ENCODE results near the gene HRCT1. TPM values are rescaled to one million over a fixed set of nuclear protein-coding genes. Genes with fewer than 3 reads are reported as not detected.

HRCT1 gene
- not detected for polyA plus RNA-seq (2013, experiment 1 of 2)
- not detected for polyA plus RNA-seq (2013, experiment 2 of 2)

- 90 to 95% methylated on average over 14 to 18 of the region's 30 CpGs for WGBS, 2 experiments (ENCODE audit: insufficient coverage in 2 of 2)
- Histone ChIP-seq H3K4me3 (ENCODE audit: extremely low read depth, insufficient read depth, low read length, poor library complexity, severe bottlenecking) (no peak within 1 kb of the TSS), H3K9me3 (ENCODE audit: control insufficient read depth, low read length) (no peaks in the 10 kb centered on the region), H3K27ac (ENCODE audit: low read depth, low read length, severe bottlenecking) (peak within 1 kb of the TSS; percentile 94), H3K36me3 (ENCODE audit: control insufficient read depth, insufficient read depth, low read length) (no peaks in the 10 kb centered on the region), H3K4me1 (ENCODE audit: control insufficient read depth, insufficient read depth, low read length, poor library complexity, severe bottlenecking) (peaks cover 59% of the 10 kb centered on the region)
Observed at GRCh38 chr9:35905912-35906679, at the start of gene HRCT1. Gene HRCT1, plus strand, starts transcription at chr9:35906202. Its CDS starts 86 bp downstream, at chr9:35906288.

GRCh38 chr9:35856206-35856605 lies 49.8 kb upstream of the HRCT1 start:
- 79 to 82% methylated on average over 3 of the region's 3 CpGs for WGBS, 2 experiments (ENCODE audit: insufficient coverage in 2 of 2)

GRCh38 chr9:35856882-35857281 lies 49.1 kb upstream of the HRCT1 start:
- no peaks in the 10 kb centered on the region for H3K4me1 ChIP-seq (ENCODE audit: control insufficient read depth, insufficient read depth, low read length, poor library complexity, severe bottlenecking)
- H3K9me3 ChIP-seq (ENCODE audit: control insufficient read depth, low read length): no peaks in the 10 kb centered on the region
- no peak overlapping the region for H3K27ac ChIP-seq (ENCODE audit: low read depth, low read length, severe bottlenecking)
- no peaks in the 10 kb centered on the region for H3K36me3 ChIP-seq (ENCODE audit: control insufficient read depth, insufficient read depth, low read length)
- WGBS, 2 experiments (ENCODE audit: insufficient coverage in 2 of 2): 79 to 92% methylated on average over 5 of the region's 5 CpGs
- H3K4me3 ChIP-seq (ENCODE audit: extremely low read depth, insufficient read depth, low read length, poor library complexity, severe bottlenecking): no peak overlapping the region

More at GRCh38 chr9:35856206-35856605, 49.8 kb upstream of the HRCT1 start:
- no peaks in the 10 kb centered on the region for H3K9me3 ChIP-seq (ENCODE audit: control insufficient read depth, low read length)
- H3K36me3 ChIP-seq (ENCODE audit: control insufficient read depth, insufficient read depth, low read length): no peaks in the 10 kb centered on the region
- H3K27ac ChIP-seq (ENCODE audit: low read depth, low read length, severe bottlenecking): no peak overlapping the region
- no peak overlapping the region for H3K4me3 ChIP-seq (ENCODE audit: extremely low read depth, insufficient read depth, low read length, poor library complexity, severe bottlenecking)
- H3K4me1 ChIP-seq (ENCODE audit: control insufficient read depth, insufficient read depth, low read length, poor library complexity, severe bottlenecking): no peaks in the 10 kb centered on the region

- Histone ChIP-seq H3K4me3 (ENCODE audit: extremely low read depth, insufficient read depth, low read length, poor library complexity, severe bottlenecking) (no peak overlapping the region), H3K4me1 (ENCODE audit: control insufficient read depth, insufficient read depth, low read length, poor library complexity, severe bottlenecking) (no peaks in the 10 kb centered on the region), H3K36me3 (ENCODE audit: control insufficient read depth, insufficient read depth, low read length) (no peaks in the 10 kb centered on the region), H3K27ac (ENCODE audit: low read depth, low read length, severe bottlenecking) (no peak overlapping the region), H3K9me3 (ENCODE audit: control insufficient read depth, low read length) (no peaks in the 10 kb centered on the region)
- 84 to 95% methylated on average over 5 of the region's 5 CpGs for WGBS, 2 experiments (ENCODE audit: insufficient coverage in 2 of 2)
Observed at GRCh38 chr9:35858458-35858857, 47.5 kb upstream of the HRCT1 start.

- Histone ChIP-seq H3K27ac (ENCODE audit: low read depth, low read length, severe bottlenecking) (no peak overlapping the region), H3K4me3 (ENCODE audit: extremely low read depth, insufficient read depth, low read length, poor library complexity, severe bottlenecking) (no peak overlapping the region), H3K9me3 (ENCODE audit: control insufficient read depth, low read length) (no peaks in the 10 kb centered on the region), H3K36me3 (ENCODE audit: control insufficient read depth, insufficient read depth, low read length) (no peaks in the 10 kb centered on the region), H3K4me1 (ENCODE audit: control insufficient read depth, insufficient read depth, low read length, poor library complexity, severe bottlenecking) (no peaks in the 10 kb centered on the region)
- WGBS, 2 experiments (ENCODE audit: insufficient coverage in 2 of 2): 91 to 92% methylated on average over 14 to 15 of the region's 16 CpGs
Observed at GRCh38 chr9:35859310-35859989, 46.6 kb upstream of the HRCT1 start.

GRCh38 chr9:35859990-35860339 lies 46.0 kb upstream of the HRCT1 start:
- Histone ChIP-seq H3K4me3 (ENCODE audit: extremely low read depth, insufficient read depth, low read length, poor library complexity, severe bottlenecking) (no peak overlapping the region), H3K4me1 (ENCODE audit: control insufficient read depth, insufficient read depth, low read length, poor library complexity, severe bottlenecking) (no peaks in the 10 kb centered on the region), H3K9me3 (ENCODE audit: control insufficient read depth, low read length) (no peaks in the 10 kb centered on the region), H3K36me3 (ENCODE audit: control insufficient read depth, insufficient read depth, low read length) (no peaks in the 10 kb centered on the region), H3K27ac (ENCODE audit: low read depth, low read length, severe bottlenecking) (no peak overlapping the region)
- 67 to 85% methylated on average over 2 of the region's 3 CpGs for WGBS, 2 experiments (ENCODE audit: insufficient coverage in 2 of 2)

DNA sequence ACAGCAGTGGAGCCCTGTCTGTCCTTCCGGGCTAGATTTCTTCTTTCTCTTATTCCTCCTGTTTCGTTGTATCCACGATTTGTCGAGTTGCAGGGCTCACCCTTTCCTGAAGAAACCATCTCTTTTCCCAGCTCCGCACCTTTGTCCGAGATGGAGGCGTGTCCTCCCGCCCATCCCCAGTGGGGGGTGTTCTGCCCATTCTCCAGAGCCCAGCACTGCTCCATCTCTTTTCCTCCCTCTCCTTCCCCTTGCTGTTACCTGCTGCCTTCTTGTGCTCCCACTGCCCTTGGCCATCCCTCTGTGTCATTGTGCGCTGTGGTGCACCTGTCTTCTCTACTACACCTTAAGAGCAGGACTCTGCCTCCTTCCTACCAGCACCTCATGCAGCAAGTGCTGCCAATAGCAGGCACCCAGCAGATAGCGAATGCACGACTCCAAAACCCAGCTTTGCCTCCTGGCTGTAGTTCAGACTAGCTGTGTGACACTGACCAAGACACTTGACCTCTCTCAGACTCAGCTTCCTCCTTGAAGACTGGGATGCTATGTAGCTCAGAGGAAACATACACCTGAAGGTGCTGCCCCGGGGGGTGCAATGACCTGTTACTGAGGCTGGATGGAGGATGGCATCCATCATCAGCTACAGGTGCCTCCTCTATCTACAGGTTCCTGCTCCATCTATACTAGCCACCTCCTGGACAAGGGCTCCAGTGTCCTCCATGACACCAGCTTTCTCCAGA lies 44.7 kb upstream of the HRCT1 start:
- Histone ChIP-seq H3K9me3 (ENCODE audit: control insufficient read depth, low read length) (no peaks in the 10 kb centered on the region), H3K4me3 (ENCODE audit: extremely low read depth, insufficient read depth, low read length, poor library complexity, severe bottlenecking) (no peak overlapping the region), H3K36me3 (ENCODE audit: control insufficient read depth, insufficient read depth, low read length) (no peaks in the 10 kb centered on the region), H3K27ac (ENCODE audit: low read depth, low read length, severe bottlenecking) (no peak overlapping the region), H3K4me1 (ENCODE audit: control insufficient read depth, insufficient read depth, low read length, poor library complexity, severe bottlenecking) (no peaks in the 10 kb centered on the region)
- 67 to 81% methylated on average over 10 to 12 of the region's 12 CpGs for WGBS, 2 experiments (ENCODE audit: insufficient coverage in 2 of 2)

- Histone ChIP-seq H3K4me1 (ENCODE audit: control insufficient read depth, insufficient read depth, low read length, poor library complexity, severe bottlenecking) (no peaks in the 10 kb centered on the region), H3K4me3 (ENCODE audit: extremely low read depth, insufficient read depth, low read length, poor library complexity, severe bottlenecking) (no peak overlapping the region), H3K36me3 (ENCODE audit: control insufficient read depth, insufficient read depth, low read length) (no peaks in the 10 kb centered on the region), H3K9me3 (ENCODE audit: control insufficient read depth, low read length) (no peaks in the 10 kb centered on the region), H3K27ac (ENCODE audit: low read depth, low read length, severe bottlenecking) (no peak overlapping the region)
- WGBS, 2 experiments (ENCODE audit: insufficient coverage in 2 of 2): 88 to 97% methylated on average over 4 of the region's 4 CpGs
Observed at GRCh38 chr9:35862328-35862727, 43.7 kb upstream of the HRCT1 start.

GRCh38 chr9:35863583-35863982 lies 42.4 kb upstream of the HRCT1 start:
- Histone ChIP-seq H3K4me3 (ENCODE audit: extremely low read depth, insufficient read depth, low read length, poor library complexity, severe bottlenecking) (no peak overlapping the region), H3K4me1 (ENCODE audit: control insufficient read depth, insufficient read depth, low read length, poor library complexity, severe bottlenecking) (no peaks in the 10 kb centered on the region), H3K36me3 (ENCODE audit: control insufficient read depth, insufficient read depth, low read length) (no peaks in the 10 kb centered on the region), H3K9me3 (ENCODE audit: control insufficient read depth, low read length) (no peaks in the 10 kb centered on the region), H3K27ac (ENCODE audit: low read depth, low read length, severe bottlenecking) (no peak overlapping the region)
- 75 to 77% methylated on average over 7 to 8 of the region's 8 CpGs for WGBS, 2 experiments (ENCODE audit: insufficient coverage in 2 of 2)

- WGBS, 2 experiments (ENCODE audit: insufficient coverage in 2 of 2): 83 to 85% methylated on average over 6 of the region's 8 CpGs
- Histone ChIP-seq H3K27ac (ENCODE audit: low read depth, low read length, severe bottlenecking) (no peak overlapping the region), H3K4me1 (ENCODE audit: control insufficient read depth, insufficient read depth, low read length, poor library complexity, severe bottlenecking) (no peaks in the 10 kb centered on the region), H3K36me3 (ENCODE audit: control insufficient read depth, insufficient read depth, low read length) (no peaks in the 10 kb centered on the region), H3K9me3 (ENCODE audit: control insufficient read depth, low read length) (no peaks in the 10 kb centered on the region), H3K4me3 (ENCODE audit: extremely low read depth, insufficient read depth, low read length, poor library complexity, severe bottlenecking) (no peak overlapping the region)
Observed at GRCh38 chr9:35864695-35865255, 41.2 kb upstream of the HRCT1 start.
